GM18858 (cell line): ENCODE data around the gene OR51E1.

Source experiments
- ATAC-seq: cut with Tn5 transposase; IDR thresholded peaks from one replicate; pipeline ENCODE4 v1.9.1; 2021; ENCODE audit not compliant: unreplicated experiment

OR51E1 gene

DNA sequence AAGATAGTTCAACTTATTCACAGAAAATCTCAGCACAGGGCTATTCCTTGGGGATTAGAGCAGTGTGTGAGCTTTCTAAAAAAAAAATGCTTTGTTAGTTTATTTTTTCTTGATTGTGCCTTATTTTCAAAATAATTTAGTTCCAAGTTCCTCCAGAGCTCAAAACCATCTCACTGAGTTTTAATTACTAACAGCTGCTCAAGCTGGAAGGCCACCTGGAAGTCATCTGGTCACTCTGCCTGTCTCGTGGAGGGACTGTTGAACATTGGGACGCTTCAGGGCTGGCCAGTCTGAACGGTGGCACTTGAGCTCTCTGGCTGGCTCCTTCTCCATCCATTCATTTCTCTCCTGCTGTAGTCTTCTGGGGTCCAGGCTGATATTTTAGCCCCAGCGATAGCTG lies 4.0 kb downstream of the OR51E1 start:
- no peak for ATAC-seq

DNA sequence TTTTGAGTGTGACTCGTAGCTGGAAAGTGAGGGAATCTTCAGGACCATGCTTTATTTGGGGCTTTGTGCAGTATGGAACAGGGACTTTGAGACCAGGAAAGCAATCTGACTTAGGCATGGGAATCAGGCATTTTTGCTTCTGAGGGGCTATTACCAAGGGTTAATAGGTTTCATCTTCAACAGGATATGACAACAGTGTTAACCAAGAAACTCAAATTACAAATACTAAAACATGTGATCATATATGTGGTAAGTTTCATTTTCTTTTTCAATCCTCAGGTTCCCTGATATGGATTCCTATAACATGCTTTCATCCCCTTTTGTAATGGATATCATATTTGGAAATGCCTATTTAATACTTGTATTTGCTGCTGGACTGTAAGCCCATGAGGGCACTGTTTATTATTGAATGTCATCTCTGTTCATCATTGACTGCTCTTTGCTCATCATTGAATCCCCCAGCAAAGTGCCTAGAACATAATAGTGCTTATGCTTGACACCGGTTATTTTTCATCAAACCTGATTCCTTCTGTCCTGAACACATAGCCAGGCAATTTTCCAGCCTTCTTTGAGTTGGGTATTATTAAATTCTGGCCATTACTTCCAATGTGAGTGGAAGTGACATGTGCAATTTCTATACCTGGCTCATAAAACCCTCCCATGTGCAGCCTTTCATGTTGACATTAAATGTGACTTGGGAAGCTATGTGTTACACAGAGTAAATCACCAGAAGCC lies 11.0 kb downstream of the OR51E1 start:
- ATAC-seq = no peak

DNA sequence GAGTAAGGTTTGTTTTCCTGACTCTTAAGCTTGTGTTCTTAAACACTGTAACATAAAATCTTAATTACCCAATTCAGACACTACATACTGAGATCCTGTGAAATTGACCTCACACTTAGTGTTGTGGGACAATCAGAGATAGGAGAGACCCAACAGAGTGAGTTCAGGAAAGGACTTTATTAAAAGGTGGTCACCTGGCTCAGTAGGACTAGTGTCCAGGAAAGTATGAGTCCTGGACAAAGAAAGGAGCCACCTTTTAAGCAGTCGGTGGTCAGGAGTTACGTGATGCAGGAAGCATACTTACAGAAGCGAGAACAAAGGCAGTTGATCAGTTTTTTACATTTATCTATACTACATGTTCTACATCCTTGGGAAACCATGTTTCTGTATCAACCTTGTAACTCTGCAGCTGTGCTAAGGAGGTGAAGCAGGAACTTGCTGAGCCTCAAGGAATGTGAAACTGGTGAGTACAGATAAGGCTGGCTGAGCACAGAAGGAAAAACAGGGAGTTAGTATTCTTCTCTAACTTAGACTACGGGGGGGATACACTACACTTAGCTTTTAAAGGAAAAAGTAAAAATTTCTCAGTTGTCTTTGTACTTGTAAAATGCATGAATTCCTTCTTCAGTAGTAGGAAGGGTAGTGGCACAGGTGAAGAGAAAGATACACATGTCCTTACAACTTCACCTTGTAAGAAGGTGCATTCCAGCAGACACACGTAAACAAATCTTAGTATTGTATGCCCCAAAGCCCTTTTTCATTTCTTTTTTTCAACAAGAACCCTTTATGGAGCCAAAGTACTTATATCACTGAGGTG lies 15.1 kb downstream of the OR51E1 start:
- ATAC-seq = no peak

DNA sequence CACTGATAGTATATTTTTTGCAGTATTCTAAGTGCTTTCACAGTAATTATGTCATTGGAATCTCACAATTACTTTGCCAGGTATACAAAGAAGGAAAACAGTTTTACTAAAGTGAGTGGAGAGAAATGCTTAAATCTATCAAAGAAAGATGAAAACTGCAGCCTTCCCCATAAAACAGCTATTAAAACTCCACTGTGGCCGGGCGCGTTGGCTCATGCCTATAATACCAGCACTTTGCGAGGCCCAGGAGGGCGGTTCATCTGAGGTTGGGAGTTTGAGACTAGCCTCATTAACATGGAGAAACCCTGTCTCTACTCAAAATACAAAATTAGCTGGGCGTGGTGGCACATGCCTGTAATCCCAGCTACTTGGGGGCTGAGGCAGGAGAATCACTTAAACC lies 19.1 kb downstream of the OR51E1 start:
- ATAC-seq = no peak

DNA sequence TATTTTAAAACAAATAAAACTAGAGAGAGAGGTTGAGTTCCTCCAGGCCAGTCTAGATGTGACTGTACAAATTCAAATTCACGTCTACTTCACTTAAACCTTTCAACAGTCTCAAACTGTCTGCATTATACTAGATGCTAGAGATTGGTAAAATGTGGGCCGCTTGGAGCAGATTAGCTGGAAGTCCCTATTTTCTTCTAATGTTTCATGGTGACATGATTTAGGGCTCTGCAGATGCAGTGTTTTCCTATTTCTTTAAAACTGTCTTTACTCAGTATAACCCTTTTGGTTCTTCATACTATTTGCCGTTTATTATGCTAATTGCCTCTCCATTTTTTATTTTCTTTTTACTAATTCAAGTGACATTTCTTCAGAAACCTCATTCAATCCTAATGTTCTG lies 20.4 kb downstream of the OR51E1 start:
- ATAC-seq = no peak

DNA sequence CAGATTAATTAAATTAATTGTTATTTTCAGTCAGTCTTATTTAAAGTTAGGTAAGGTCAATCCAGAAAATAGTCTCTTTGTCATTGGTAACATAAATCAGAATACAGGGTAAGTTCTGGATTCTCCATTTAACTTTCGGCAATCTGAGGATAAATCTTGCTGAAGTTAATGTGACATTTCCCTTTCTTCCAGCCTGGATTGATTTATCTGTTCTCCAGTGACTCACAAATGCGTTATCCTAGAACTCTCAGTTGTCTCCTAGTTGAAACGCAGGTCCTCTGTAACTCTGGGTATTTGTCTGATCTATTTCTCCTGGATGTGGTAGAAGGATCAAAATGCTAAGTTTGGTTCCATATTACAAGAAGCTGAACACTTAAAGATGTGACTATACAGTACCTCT lies 21.0 kb downstream of the OR51E1 start:
- ATAC-seq = no peak

DNA sequence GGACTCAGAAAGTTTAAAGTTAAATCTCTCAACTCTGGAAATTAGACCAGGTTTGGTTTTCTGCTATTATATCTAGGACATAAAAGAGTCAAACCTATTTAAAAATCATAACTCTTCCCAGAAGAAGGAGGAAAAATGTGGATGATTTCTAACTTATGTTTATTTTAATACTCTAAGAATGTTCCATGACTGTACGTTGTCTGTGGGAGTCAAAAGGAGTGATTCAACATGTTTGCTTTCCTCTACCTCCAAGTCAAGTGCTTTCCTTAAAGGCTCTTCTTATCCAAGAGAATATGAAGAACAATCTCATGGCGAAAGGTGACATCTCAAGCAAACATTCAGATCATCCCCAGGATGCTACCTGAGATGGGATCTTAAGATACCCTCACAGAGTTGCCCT lies 21.6 kb downstream of the OR51E1 start:
- ATAC-seq = no peak

DNA sequence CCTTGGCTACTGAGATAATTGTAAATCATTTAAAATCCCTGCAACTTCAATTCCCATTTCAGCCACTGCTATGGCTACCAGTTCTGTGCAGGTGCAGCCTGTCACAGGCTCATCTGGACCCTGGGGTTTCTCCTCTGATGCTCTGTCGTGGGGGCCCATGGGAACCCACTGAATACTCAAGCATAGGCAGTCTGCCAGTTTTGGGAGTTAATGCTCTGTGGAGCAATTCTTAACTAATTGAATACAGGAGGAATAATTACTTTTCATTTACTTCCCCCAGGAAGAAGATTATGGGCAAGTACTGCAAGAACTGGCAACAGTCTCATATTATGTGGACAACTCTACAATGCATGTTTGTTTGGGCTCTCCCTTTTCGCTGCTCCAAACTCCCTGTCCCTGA lies 28.0 kb downstream of the OR51E1 start:
- ATAC-seq = no peak

DNA sequence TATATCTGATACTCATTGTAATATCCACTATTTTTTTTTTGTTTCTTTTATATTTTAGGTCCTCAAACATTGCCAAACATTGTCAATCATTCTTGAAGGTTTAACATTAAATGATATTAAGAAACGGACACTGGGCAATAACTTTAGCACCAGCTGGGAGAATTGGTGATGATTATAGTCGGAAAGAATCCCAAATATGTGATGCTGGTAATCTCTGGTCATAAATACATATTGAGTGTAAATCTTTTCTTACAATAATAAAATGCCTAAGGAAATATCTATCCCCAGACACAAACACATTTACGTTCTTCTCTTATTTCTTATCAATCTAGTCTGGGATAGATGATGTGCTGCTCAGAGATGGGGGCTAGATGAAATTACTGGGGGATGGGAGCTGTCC lies 28.7 kb downstream of the OR51E1 start:
- no peak for ATAC-seq

DNA sequence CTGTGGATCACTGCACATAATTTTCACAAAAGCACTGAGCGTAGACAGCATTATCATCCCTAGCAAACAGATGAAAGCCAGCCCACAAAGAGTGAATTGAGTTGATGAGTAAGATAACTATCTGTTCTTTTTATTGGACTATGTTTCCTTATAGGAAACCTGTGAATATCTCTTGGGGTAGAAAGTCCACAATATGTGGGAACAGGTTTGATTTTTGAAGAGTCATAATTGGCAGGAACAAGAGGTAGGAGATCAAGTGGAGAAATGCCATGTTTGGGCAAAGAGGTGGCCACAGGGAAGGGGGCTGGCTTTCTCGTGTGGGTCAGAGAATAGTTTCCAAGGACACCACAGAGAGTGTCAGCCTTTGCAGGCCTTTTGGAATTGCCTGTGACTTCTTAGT lies 30.0 kb downstream of the OR51E1 start:
- ATAC-seq = no peak

DNA sequence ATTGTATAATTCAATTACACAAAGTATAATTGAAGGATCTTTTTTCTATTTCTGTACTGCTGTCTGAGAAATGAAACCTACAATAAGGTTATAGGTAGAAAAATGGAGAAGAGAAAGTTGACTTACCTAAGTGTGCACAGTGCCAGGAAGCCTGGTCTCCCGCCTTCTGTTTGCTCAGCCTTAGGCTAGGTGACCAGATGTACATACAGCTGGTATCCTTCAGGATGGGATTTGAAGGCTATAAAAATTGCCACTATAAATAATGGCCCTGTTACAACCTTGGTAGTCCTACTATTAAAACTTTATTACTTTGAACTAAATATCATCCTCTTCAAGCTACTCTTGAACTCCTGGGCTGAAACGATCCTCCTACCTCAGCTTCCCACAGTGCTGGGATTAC lies 34.2 kb downstream of the OR51E1 start:
- no peak for ATAC-seq

DNA sequence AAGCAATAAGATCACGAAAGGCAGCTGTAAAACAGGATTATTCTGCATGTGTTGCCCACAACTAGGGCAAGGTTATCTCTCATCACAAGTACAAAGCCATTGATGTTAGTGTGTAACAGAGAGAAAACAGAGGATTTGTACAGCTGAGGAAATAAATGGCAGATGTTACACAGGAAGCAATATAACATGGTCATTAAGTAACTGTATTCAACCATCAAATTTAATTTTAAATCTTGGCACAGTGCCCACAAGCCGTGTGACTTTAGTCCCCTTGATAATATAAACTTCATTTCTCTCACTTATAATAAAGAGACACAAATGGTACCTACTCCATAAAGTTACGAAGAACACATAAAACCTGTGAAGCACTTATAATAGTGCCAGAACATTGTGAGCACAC lies 36.6 kb downstream of the OR51E1 start:
- ATAC-seq = no peak

DNA sequence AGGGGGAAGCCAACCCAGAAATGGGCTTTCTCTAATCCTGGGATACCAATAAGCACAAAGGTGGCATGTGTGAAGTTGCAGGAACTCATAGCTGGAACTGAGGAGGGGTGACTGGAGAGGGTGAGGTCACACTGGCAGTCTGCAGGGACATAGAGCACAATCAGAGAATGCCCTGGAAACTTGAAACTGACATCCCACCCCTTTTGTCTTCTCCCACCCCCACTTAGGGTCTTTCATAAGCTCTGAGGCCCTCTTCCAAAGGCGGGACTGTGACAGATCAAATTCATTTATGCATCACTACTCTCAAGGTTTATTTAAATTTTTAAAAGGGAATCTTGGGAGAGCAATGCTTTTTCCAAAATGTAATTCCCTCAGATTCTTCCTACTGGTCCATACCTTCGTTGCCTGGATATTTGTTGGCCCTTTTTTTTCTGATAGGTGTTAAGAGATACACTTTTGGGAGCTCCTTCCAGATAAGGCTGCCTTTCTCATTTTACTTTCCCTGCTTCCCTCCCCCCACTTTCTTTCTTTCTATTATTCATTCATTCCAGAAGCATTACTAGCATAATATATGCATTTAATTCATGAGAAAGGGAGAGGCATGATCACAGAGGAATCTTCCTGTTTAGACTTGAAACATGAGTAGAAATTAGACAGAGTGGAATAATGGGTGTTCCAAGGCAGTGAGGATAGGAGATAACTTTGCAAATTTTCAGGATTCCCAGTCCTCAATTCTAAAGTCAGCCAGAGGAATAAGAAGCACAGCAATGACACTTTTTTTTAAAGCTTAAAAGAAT lies 39.0 kb downstream of the OR51E1 start:
- no peak for ATAC-seq

DNA sequence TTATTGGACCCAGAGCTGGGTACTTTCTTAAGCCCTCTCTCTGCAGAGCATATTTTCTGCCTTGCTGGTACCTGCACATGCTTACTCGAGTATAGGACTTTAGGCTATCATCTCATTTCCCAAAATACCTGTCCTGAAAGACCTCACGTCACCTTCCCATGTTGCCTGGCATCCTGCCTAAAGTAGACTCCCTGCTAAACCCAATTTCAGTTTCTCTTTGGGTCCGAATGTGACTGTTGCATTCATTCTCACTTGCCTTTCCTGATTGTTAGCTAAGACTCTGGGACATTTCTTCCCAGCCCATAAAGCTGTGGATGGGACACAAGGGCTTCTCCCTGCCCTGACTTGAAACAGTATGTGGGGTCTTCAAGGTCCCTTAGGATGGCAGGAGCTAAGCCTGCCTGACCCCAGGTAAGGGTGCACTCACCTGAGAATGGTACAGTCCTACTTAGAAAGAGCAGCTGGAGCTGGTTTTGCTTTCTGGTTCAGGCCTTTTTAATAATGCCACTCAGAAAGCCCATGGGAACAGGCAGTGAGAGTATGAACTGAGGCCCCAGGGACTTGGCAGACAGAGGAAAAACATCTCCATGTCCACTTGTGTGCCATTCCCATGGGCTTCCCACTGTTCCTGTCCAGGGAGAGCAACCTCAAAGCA lies 41.0 kb downstream of the OR51E1 start:
- no peak for ATAC-seq

DNA sequence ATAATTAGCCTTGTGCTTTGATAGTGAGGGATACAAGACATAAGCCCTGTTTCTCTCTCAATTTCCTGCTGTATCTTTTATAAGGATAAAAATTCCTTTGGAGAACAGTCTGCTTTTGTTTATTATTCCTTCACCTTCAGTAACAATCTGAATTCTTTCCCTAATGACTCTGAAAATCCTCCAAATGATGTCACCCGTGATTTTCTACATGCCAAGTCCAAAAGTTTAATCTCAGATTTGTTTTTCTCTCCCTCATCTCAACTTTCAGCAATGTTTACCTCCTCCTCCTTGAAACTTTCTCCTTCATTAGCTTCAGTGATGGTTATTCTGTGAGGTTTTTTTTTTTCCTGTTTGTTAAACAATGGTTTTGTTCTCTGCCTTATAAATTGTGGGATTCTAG lies 51.7 kb downstream of the OR51E1 start:
- no peak for ATAC-seq

DNA sequence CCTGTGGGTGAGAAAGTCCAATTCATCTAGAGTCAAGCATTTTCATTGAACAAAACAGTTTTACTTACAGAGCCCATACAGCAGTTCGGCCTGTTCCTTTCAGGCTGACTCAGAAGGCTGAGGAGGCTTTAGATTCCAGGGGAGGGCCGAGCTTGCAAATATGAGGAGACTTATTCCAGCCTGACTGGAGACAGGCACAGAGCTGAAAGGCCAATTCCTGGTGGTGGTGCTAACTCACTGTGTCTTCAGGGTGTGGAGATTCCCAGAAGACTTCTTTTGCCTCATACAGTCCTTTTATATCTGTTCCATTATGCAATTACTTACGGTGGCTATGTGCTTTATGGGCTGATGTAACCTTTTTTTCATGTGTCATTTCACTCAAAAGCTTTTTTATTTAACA lies 53.8 kb downstream of the OR51E1 start, which contains the start of gene OR51E2:
TSS of gene OR51E2 (minus strand) at position 269 of the 400 bp plus-strand sequence. CDS start 15,142 bp downstream, outside the sequence.
- ATAC-seq = no peak

DNA sequence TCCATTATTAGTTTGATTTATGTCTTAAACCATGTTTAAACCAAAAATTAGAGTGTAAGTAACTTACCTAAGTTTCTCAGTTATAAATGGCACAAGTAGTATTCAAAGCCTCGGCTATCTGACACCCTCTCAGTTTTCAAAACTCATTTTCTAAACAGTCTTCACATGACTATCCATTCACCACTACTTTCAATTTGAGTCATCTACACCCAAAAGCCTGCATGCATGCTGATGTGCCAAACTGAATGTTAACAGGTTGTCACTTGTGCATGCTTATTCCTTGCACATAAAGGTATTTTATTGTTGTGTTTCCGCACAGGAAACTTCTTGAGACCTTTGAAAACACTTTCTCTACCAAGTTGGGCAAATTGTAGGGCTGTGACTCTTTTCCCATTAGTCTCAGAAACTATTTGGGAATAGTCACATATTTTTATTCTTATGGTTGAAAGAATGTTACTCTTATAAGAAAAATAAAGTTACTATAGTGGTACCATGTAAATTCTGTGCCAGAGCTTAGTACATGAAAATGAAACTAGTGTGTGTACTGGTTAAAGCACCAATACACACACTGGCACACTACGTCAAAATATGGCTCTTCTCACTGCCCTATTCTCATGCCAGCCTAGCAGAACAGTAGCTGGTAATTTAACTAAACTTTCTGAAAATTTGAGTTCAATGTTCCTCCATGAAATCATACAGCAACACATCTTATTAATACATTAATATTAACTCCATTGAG lies 56.1 kb downstream of the OR51E1 start:
- ATAC-seq = peak; percentile 99

DNA sequence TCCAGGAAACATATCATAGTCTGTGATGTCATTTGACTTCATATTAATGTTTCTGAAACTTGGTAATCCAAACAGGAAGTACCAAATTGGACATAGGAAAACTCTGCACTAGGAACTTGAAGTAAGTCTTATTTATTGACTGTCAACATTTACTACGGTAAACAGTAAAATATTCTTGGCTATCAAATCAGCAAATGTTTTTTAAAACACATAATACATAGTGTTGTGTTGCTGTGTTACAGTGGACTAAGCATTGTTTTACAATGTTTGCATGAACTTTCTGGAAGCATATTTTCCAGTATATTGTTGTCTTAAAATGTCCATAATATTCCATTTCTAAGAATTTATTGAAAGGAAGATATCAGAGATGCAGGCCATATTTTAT lies 56.6 kb downstream of the OR51E1 start:
- ATAC-seq = no peak

DNA sequence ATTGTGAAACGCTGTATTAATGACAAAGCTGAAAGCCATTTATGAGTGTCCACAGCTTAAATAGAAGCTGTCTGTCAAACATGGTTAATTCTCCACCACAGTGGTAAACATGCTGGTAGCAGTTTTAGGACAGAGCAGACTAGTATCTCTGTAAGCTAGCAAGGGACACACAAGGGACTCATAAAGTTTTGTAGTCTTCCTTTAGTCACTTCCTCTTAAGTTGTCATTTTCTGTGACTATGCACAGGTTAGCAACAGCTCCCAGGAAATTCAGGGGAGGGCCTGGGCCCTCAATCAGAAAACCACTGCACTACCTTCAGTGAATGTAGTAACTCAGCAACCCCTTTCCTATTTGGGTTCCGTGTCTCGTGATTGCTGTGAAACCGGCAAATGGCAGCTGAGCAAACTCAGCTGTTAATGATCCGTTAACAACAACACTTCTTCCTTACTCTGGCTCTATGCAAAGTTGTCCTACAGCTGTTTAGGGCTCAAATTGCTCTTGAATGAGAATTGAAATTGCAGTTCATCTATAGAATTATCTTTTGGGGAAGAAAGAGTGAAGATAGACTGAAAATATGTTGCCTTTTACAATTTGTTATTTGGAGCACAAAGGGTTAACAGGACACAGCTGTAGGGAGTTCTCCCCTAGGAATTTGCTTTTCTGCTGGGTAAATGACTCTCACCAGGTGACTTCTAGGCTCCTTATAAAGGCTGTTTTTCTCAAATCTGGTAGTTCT lies 60.4 kb downstream of the OR51E1 start, which contains the start of gene MMP26:
TSS of gene MMP26 (plus strand) at position 731 of the 736 bp plus-strand sequence.
- ATAC-seq = no peak
